Suprapubic skin (tissue), 4 donors: ENCODE results near the gene ABCD2.
"Not testable (repeated sequence)": the region's sequence is repeated elsewhere in the genome, so short reads cannot be mapped to it uniquely, and the experiment has no call there.

Experiments used
- EP300 ChIP-seq: sonication (generic); formaldehyde crosslinking; IDR thresholded peaks from one replicate; pipeline ENCODE4 v1.6.1; 2017; ENCODE audit warnings: antibody characterized with exemption
- POLR2A ChIP-seq, 2 donors: fragments of 450-650 bp; IDR thresholded peaks; one replicate each; pipeline ENCODE4 v1.6.1; 2017; ENCODE audit warnings: antibody characterized with exemption in 2 of 2, mild to moderate bottlenecking in 2 of 2, moderate library complexity in 2 of 2
- POLR2AphosphoS5 ChIP-seq, 3 donors: sonication (generic); formaldehyde crosslinking; IDR thresholded peaks; one replicate each; pipeline ENCODE4 v1.6.1; 2017; ENCODE audit warnings: antibody characterized with exemption in 3 of 3
- TF ChIP-seq, protein P1 (sequence below), 2 donors: fragments of 200-600 bp in 1 of 2; fragments of 450-650 bp in 1 of 2; sonication (generic) in 1 of 2; IDR thresholded peaks; one replicate each; pipeline ENCODE4 v1.5.1; 2016 to 2019; ENCODE audit warnings: antibody characterized with exemption in 2 of 2, mild to moderate bottlenecking in 1 of 2, moderate library complexity in 1 of 2

DNA sequence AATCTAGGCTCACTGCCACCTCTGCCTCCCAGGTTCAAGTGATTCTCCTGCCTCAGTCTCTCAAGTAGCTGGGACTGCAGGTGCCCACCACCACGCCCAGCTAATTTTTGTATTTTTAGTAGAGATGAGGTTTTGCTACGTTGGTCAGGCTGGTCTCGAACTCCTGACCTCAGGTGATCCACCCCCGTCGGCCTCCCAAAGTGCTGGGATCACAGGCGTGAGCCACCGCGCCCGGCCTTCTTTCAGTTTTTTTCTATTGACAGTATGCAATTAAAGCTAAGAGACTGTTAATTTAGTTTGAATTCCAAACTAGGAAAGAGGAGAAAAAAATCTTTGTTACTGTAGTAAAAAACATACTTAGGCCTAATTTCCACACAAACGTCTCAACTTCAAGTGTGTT lies 3.6 kb upstream of the ABCD2 start:
- TF ChIP-seq POLR2A (IDR thresholded peaks at IDR 0.05); EP300; POLR2AphosphoS5 (IDR thresholded peaks at IDR 0.05): not testable (repeated sequence)
- TF ChIP-seq, protein P1, sequence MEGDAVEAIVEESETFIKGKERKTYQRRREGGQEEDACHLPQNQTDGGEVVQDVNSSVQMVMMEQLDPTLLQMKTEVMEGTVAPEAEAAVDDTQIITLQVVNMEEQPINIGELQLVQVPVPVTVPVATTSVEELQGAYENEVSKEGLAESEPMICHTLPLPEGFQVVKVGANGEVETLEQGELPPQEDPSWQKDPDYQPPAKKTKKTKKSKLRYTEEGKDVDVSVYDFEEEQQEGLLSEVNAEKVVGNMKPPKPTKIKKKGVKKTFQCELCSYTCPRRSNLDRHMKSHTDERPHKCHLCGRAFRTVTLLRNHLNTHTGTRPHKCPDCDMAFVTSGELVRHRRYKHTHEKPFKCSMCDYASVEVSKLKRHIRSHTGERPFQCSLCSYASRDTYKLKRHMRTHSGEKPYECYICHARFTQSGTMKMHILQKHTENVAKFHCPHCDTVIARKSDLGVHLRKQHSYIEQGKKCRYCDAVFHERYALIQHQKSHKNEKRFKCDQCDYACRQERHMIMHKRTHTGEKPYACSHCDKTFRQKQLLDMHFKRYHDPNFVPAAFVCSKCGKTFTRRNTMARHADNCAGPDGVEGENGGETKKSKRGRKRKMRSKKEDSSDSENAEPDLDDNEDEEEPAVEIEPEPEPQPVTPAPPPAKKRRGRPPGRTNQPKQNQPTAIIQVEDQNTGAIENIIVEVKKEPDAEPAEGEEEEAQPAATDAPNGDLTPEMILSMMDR (IDR thresholded peaks at IDR 0.05) = not testable (repeated sequence)
